HL-60 (cell line): ENCODE results near the gene SMIM12.

Experiments used
- CTCF ChIP-seq: IDR thresholded peaks from one replicate; pipeline ENCODE4 v1.5.1; 2011; ENCODE audit warnings: low read length, control low read depth, inconsistent platforms; ENCODE audit not compliant: insufficient read depth
- GABPA ChIP-seq: IDR thresholded peaks from 2 replicates; pipeline ENCODE4 v1.6.1; 2012; ENCODE audit warnings: low read depth
- POLR2AphosphoS5 ChIP-seq: IDR thresholded peaks from 2 replicates; pipeline ENCODE4 v1.6.1; 2012; ENCODE audit warnings: low read depth
- REST ChIP-seq: IDR thresholded peaks from 2 replicates; pipeline ENCODE4 v1.6.1; 2012; ENCODE audit warnings: low read depth; ENCODE audit not compliant: insufficient replicate concordance
- SPI1 ChIP-seq: IDR thresholded peaks from 2 replicates; pipeline ENCODE4 v1.6.1; 2012; ENCODE audit warnings: low read depth, mild to moderate bottlenecking, borderline replicate concordance

- TF ChIP-seq CTCF (no peak), REST (no peak), POLR2AphosphoS5 (no peak), GABPA (no peak), SPI1 (no peak)
Observed at GRCh38 chr1:34851431-34852105, 8.0 kb downstream of the SMIM12 start.
